Retinal pigment epithelial cell (primary cell): Measurements from ENCODE around the gene ZNF581.

ENCODE experiments used
- DNase-seq: peaks from one replicate; pipeline ENCODE4 v3.0.0-alpha.2; 2010; ENCODE audit warnings: low read depth
- H3K4me3 ChIP-seq: 2 replicates; pipeline ENCODE4 v1.5.1; 2011; ENCODE audit warnings: mild to moderate bottlenecking, low read length, control low read depth, moderate library complexity
- TF ChIP-seq, protein P1 (sequence below): conservative IDR thresholded peaks from 2 replicates; pipeline ENCODE4 v1.5.1; 2011; ENCODE audit warnings: low read depth, low read length, control low read depth, inconsistent platforms

ZNF581 gene

DNA sequence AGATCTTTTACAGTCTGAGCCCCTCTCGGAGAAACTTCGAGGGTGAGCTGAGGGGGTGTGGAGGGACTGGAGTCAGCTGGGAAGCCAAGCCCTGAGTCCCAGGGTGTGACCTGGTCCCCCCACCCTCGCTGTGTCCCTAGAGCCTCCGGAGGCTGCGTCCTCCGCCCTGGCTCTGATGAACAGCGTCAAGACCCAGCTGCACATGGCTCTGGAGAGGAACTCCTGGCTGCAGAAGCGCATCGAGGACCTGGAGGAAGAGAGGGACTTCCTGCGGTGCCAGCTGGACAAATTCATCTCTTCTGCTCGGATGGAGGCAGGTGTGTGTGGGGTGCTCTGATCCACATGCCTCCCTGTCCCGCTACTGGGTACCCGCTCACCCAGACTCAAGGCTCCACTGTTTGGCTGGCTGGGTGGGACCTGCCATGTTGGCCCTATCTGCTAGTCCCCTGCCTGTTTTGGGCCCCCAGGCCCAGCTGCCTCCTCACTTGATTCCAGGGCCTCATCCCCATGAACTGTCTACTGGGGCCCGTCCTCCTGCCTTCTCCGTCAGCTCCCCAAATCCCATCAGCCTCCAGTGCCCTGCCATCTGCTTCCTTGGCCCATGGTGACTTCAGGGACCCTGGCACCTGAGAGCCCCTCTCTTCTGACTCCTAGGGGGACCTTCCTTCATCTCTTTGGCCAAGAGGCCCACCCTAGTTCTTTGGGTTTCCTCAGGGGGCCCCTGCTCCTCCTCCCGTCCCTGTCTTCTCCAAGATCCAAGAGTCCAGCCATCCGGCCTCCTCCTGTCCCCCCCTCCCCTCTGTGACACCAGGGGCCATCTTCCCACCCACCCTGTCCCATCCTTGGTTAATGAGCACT lies 6.0 kb downstream of the ZNF581 start:
- no peak for DNase-seq
- peak overlapping the region; percentile 71 for H3K4me3 ChIP-seq
- TF ChIP-seq, protein P1, sequence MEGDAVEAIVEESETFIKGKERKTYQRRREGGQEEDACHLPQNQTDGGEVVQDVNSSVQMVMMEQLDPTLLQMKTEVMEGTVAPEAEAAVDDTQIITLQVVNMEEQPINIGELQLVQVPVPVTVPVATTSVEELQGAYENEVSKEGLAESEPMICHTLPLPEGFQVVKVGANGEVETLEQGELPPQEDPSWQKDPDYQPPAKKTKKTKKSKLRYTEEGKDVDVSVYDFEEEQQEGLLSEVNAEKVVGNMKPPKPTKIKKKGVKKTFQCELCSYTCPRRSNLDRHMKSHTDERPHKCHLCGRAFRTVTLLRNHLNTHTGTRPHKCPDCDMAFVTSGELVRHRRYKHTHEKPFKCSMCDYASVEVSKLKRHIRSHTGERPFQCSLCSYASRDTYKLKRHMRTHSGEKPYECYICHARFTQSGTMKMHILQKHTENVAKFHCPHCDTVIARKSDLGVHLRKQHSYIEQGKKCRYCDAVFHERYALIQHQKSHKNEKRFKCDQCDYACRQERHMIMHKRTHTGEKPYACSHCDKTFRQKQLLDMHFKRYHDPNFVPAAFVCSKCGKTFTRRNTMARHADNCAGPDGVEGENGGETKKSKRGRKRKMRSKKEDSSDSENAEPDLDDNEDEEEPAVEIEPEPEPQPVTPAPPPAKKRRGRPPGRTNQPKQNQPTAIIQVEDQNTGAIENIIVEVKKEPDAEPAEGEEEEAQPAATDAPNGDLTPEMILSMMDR = no peak

DNA sequence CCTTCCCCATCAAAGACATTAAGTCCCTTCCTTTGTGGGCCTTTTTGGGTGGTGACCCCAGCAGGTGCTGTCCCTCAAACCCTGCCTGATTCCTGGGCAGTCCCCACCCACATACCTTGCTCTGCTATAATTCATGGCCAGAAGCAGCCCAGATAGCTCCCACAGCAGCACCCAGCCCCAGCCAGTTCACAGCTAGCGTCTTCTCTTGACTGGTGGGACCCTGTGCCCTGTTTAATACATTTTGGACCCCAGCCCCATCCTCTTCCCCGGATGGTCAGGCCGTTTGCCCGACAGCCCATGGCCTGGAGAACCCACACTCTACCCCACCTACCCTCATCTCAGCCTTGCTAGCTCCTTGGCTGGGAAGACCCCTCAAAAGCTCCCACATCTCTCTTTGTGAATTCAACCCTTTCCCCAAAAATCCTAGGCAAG lies 6.7 kb downstream of the ZNF581 start:
- no peak for DNase-seq
- TF ChIP-seq, protein P1 = no peak
- H3K4me3 ChIP-seq = no peak overlapping the region

DNA sequence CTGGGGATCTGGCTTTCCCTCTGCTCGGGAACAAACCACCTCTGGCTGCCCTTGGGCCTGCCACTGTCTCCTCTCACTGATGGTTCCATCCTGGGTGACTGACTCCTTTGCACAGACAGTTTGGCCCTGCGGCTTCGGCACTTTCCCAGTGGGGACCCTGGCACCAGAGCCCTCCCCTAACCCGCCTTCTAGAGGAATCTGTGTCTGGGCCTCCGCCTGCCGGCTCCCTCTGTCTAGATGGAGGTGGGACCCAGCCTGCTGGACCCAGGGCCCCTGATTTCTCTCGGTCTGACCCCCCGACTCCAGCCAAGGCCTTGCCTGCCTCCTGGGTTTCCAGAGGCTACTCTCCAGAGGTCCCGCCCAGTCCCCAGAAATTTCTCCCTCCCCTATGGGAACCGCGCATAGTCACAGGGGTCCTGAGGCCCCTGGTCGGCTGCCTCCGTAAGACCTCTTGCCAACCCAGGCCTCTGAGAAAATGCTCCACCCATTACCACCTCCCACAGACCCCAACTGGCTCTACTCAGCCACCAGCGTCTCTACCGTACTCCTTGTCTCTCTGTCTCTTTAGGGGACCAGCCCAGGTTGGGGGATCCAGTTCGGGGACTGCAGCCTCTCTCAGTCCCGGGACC lies 7.3 kb downstream of the ZNF581 start:
- TF ChIP-seq, protein P1 = no peak
- no peak overlapping the region for H3K4me3 ChIP-seq
- no peak for DNase-seq

DNA sequence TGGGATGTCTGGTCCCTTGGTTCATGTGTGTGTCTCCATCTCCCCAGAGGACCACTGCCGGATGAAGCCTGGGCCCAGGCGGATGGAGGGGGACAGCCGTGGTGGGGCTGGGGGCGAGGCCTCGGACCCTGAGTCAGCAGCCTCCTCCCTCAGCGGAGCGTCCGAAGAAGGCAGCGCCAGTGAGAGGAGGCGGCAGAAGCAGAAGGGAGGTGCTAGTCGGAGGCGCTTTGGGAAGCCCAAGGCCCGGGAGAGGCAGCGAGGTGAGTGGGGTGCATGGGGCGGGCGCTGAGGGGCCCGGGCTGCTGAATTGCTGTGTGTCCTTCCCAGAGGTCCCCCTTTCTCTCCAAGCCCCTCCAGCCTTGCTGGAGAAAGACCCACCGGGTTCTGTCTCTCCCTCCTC lies 7.8 kb downstream of the ZNF581 start:
- TF ChIP-seq, protein P1 = no peak
- H3K4me3 ChIP-seq = no peak overlapping the region
- no peak for DNase-seq

DNA sequence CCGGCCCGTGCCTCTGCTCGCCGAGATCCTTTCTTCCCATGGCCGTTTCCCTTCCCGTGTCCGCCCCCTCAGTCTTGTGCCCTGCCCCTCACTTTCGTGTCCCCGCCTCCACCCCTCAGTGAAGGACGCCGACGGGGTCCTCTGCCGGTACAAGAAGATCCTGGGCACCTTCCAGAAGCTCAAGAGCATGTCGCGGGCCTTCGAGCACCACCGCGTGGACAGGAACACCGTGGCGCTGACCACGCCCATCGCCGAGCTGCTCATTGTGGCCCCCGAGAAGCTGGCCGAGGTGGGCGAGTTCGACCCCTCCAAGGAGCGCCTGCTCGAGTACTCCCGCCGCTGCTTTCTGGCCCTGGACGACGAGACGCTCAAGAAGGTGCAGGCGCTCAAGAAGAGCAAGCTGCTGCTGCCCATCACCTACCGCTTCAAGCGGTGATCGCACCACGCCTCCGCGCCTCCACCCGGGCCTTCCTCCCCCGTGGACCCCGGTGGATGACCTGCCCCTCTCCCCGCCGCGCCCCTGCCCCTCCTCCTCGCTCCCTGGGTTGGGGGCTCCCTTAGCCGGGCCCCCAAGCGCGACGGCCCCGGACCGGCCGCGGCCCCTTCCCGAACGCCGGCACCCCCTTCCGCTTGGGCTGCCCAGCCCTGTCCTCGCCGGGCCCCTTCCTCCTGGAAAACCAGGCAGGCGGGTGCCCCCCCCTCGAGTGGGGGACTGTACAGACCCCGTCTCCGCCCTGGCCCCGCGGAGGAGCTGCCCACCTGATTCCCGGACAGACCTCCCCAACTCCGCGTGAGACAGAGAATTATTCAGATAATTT lies 9.1 kb downstream of the ZNF581 start:
- DNase-seq = no peak
- no peak overlapping the region for H3K4me3 ChIP-seq
- TF ChIP-seq, protein P1 = no peak

DNA sequence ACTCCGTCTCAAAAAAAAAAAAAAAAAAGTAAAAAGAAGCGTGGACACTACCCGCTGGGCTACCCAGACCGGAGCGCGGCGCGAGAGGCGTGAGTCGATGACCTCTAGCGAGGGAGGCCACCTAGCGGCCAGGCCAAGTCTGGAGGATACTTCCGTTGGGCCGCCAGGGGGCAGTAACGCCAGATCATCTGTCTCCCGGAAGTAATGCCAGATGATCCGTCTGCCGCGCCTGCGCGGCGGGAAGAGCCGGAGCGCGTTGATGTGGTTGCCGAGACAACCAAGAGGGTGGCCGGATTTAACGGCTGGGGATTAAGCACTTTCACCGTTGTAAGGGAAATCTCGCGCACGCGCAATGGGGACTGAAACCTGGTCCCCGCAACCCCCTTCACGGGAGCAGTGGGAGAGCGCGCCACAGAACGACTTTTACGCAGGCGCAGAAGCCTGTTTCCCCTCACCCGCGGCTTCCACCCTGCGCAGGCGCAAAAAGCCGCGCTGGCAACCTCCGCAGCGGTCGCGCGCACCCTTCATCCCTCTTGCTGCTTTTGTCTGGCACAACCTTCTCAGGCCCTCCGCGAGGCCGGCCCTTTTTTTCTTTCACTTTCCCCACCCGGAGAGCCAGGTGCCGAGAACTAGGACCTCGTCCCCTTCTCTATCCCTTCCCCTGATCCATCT lies 10.3 kb downstream of the ZNF581 start:
- DNase-seq = peak; percentile 96
- TF ChIP-seq, protein P1 = peak; percentile 100
- peak overlapping the region; percentile 89 for H3K4me3 ChIP-seq
